HPDE6-E6E7 (cell line): ENCODE measurements around the gene SMIM29.
"Not testable (repeated sequence)": the region's sequence is repeated elsewhere in the genome, so short reads cannot be mapped to it uniquely, and the experiment has no call there.

Experiments
- DNase-seq: peaks from one replicate; pipeline ENCODE4 v3.0.0; 2011; ENCODE audit warnings: missing footprints; ENCODE audit errors: extremely low spot score

SMIM29 gene

DNA sequence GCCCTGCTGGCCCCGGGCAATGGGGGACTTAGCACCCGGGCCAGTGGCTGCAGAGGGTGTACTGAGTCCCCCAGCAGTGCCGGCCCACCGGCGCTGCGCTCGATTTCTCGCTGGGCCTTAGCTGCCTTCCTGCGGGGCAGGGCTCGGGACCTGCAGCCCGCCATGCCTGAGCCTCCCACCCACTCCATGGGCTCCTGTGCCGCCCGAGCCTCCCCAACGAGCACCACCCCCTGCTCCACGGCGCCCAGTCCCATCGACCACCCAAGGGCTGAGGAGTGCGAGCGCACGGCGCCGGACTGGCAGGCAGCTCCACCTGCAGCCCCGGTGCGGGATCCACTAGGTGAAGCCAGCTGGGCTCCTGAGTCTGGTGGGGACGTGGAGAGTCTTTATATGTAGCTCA, 20.3 kb upstream of the SMIM29 start:
- not testable (repeated sequence) for DNase-seq

DNA sequence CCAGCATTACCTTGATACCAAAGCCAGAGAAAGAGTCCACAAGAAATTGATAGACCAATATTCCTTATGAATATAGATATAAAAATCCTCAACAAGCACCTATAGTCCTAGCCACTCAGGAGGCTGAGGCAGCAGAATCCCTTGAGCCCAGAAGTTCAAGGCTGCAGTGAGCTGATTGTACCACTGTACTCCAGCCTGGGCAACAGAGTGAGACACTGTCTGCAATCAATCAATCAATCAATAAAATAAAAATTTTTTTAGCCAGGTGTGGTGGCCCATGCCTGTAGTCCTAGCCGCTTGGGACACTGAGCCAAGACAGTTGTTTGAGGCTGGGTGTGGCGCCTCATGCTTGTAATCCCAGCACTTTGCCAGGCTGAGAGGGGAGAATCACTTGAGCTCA, 18.9 kb upstream of the SMIM29 start:
- no peak for DNase-seq

DNA sequence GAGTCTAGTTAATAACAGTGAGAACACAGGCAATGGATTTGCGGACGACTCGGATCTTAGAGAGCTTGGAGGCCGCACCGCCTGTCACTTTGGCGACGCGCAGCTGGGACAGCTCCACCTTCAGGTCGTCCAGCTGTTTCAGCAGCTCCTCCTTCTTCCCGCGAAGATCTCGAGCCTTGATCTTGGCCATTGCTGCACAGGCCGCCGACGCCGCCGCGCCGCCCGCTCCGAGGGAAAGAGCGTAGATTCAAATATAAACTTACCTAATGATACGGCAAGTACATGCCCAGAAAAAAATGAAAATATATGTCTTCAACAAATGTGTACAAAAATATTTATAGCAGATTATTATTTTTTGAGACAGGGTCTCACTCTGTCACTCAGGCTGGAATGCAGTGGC, 14.7 kb upstream of the SMIM29 start:
- DNase-seq = not testable (repeated sequence)

DNA sequence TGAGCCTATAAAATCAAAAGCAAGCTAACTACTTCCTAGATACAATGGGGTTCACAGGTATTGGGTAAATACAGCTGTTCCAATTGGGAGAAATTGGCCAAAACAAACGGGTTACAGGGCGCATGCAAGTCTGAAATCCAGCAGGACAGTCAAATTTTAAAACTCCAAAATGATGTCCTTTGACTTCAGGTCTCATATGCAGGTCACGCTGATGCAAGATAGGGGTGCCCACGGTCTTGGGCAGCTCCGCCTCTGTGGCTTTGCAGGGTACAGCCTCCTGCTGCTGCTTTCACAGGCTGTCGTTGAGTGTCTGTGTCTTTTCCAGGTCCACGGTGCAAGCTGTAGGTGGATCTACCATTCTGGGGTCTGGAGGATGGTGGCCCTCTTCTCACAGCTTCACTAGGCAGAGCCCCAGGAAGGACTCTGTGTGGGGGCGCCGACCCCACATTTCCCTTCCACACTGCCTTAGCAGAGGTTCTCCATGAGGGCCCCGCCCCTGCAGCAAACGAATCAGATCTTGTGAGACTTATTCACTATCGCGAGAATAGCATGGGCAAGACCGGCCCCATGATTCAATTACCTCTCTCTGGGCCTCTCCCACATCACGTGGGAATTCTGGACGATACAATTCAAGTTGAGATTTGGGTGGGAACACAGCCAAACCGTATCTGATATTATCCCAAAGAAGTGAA, 11.9 kb upstream of the SMIM29 start:
- DNase-seq = no peak

DNA sequence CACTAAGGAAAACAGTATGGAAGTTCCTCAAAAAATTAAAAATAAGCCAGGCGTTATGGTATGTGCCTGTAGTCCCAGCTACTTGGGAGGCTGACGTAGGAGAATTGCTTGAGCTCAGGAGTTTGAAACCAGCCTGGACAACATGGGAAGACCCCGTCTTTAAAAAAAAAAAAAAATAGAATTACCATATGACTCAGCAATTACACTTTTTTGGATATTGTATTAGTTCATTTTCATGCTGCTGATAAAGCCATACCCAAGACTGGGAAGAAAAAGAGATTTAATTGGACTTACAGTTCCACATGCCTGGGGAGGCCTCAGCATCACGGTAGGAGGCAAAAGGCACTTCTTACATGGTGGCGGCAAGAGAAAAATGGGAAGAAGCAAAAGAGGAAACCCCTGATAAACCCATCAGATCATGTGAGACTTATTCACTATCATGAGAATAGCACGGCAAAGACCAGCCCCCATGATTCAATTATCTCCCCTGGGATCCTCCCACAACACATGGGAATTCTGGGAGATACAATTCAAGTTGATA, 10.8 kb upstream of the SMIM29 start:
- DNase-seq = no peak

DNA sequence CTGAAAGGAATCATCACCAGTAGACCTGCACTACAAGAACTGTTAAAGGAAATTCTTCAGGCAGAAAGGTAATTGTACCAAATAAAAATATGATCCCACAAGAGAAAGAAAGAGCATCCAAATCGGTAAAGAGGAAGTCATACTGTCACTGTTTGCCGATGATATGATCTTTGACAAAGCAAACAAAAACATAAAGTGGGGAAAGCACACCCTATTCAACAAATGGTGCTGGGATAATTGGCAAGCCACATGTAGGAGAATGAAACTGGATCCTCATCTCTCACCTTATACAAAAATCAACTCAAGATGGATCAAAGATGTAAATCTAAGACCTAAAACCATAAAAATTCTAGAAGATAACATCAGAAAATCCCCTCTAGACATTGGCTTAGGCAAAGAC, 3.6 kb upstream of the SMIM29 start:
- DNase-seq = not testable (repeated sequence)

DNA sequence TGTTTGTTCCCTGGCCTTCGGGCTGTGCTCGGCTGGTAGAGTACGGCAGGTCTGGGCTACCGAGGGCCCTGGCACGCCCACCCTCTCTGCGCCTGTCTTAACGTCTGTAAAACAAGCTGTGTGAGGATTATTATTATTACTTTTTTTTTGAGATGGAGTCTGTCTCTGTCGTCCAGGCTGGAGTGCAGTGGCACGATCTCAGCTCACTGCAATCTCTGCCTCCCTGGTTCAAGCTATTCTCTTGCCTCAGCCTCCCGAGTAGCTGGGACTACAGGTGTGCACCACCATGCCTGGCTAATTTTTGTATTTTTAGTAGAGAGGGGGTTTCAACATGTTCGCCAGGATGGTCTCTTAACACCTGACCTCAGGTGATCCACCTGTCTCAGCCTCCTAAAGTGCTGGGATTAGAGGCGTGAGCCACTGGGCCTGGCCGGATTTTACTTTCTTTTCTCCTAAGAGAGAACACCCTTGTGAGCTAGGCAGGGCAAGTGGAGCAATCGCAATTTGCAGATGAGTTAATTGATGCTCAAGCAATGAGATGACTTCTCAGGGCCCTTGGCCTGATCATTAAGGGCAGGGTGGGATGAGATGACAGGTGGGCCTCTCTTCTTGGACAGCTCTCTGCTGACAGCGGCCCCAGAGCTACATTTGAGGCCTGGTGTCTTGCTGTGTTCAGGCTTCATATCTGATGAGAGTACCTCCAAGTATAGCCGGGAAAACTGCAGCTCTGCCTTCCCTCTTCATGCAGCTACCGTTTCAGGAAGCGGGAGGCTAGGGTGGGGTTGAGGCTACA, 859 bp upstream of the SMIM29 start:
- no peak for DNase-seq

DNA sequence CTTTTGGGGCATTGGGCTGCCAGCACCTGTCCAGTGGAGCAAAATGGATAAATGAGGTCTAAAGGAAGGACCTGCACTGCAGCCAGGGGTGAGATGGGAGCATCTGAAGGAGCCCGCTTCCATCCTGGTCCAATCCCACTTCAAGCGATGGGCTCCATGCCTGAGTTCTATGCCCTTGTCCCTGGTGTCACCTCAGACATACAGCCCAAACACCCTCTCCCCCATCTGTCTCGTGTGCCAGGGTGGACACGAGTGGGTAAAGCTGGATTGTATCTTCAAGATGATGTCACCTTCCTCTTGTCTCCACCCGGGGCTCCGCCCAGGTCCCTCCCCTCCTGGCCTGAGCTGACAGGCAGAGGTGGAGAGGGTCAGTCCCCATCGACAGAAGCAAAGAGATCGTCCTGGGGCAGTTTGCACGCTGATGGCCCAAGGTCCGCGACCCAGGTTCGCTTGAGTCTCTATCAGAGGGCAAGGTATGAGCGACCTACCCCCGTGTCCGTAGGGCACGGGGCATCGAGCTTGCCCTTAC, 544 bp downstream of the SMIM29 start:
- no peak for DNase-seq

DNA sequence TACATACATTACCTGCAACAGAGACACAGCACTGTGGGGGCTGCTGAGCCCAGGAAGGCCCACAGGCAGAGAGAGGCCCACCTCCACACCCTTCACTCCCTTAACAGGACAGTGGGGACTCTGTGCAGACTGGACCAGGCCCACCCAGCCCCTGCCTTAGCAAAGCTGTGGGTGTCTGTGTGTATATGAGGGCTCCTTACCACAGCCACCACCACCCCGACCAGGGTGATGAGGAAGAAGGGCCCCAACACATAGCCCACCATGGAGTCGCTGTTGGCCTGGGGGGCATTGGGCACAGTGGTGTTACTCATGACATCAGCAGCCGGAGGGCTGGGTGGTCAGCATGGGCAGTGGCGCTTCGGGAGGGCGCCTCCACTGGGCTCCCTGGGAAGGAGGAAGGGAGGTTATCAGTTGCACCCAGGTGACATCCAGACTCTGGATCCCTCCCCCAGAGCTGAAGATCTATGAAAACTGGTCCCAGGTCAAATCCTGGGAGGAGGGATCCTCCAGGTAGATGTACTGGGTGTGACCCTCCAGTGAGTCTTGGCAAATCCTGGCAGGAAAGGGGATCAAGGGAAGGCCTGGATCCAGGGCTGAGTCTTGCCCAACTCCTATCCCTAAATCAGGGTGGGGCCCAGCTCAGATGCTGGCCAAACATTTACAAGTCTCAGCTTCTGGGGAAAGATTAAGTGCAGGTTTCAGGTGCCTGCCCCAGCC, 1.2 kb downstream of the SMIM29 start:
- DNase-seq = no peak

DNA sequence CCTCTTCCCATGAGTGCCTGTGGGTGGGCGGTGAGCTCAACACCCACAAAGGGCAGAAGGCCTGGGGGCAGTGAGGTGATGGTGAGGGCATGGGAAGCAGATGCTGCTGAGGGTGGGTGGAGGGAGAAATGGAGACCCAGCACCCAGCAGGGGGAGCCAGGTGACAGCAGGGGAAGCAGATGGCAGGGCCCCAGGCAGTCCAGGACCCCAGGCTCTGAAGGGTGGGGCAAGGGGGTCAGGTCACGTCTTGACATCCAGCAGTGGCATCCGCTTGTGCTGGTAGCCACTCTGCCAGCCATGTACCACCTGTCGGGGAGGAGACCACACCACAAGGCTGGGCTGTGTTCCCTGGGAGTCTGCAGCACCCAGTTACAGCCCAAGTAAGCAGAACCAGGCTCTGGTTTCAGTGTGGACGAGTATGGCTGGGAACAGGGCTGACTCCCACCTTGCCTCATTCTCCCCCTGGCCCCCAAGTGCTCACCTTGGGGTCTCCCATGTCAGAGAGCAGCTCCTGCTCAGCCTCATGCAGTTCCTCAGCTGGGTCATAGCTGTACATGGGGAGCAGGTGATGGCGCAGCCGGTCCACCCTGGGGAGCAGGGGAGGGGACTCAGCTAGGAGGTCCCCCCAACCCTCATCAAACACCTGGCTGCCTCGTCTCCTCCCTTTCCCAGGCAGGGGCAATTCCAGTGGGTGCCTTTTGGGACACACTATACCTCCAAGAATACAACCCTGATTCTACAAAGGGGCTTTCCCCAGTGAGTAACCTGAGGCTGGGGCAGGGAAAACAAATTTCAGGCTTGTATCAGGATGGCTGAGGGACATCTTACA, 2.0 kb downstream of the SMIM29 start:
- DNase-seq = no peak

DNA sequence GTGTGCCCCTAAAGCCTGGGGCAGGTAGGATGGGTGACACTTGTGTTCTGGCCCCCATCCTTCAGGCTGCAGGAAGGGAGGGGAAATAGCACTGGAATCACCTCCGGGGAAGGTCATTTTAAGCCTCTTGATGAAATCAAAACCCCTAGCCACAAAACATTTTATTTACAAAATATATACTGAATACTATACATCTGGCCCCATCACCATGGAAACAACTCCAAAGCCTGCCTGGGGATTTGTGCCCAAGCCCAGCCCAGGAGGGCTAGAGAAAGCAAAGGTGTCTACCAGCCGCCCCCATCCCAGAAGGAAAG, 2.6 kb downstream of the SMIM29 start:
- no peak for DNase-seq

DNA sequence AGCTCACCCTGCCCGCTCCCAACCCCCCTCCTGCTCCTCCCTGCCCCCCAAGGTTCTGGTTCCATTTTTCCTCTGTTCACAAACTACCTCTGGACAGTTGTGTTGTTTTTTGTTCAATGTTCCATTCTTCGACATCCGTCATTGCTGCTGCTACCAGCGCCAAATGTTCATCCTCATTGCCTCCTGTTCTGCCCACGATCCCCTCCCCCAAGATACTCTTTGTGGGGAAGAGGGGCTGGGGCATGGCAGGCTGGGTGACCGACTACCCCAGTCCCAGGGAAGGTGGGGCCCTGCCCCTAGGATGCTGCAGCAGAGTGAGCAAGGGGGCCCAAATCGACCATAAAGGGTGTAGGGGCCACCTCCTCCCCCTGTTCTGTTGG, 3.1 kb downstream of the SMIM29 start:
- DNase-seq = not testable (repeated sequence)

DNA sequence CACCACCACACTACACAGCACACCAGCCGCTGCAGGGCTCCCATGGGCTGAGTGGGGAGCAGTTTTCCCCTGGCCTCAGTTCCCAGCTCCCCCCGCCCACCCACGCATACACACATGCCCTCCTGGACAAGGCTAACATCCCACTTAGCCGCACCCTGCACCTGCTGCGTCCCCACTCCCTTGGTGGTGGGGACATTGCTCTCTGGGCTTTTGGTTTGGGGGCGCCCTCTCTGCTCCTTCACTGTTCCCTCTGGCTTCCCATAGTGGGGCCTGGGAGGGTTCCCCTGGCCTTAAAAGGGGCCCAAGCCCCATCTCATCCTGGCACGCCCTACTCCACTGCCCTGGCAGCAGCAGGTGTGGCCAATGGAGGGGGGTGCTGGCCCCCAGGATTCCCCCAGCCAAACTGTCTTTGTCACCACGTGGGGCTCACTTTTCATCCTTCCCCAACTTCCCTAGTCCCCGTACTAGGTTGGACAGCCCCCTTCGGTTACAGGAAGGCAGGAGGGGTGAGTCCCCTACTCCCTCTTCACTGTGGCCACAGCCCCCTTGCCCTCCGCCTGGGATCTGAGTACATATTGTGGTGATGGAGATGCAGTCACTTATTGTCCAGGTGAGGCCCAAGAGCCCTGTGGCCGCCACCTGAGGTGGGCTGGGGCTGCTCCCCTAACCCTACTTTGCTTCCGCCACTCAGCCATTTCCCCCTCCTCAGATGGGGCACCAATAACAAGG, 3.6 kb downstream of the SMIM29 start:
- not testable (repeated sequence) for DNase-seq

DNA sequence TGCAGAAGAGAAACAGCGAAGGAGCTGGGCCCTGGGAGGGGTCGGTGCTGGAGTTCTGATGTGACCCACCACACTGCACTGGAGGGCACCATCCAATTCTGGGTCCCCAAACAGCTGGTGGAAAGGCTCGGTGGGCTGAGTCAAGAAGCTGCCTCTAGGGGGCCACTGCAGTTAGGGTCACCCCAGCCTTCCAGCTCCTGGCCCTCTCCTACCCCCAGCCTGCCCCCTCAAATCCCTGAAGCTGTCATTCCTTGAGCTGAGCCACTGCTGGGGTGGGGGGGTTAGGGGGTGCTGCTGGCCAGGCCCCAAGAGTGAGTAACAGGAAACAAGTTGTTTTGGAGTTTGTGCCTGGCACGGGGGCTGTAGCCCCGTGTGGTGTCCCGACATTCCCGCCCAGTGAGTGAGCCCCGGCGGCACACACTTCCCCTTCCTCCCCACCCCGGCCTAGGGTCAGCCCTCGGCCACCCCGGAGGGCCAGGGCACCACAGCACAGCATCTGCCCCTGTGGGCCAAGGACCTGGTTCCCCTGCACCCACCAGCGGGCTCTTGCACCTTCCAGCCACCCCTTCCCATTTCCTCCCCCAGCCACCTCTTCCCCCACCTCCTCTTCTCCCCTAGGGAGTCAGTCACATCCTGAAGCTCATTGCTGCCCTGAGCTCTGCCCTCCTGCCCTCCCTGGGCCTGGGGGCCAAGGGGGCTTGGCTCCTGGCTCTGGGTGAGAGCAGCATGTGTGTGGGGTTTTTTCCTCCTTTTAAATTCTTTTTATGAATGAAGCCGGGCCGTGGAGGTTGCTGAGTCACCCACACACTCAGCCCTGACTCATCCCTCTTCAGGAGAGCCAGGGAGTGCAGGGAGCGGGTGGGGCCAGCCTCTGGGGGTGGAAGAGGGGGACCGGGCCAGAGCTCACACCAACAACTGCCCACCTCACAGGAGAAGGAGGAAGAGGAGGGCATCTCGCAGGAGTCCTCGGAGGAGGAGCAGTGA, 4.6 kb downstream of the SMIM29 start:
- DNase-seq = peak; percentile 93

DNA sequence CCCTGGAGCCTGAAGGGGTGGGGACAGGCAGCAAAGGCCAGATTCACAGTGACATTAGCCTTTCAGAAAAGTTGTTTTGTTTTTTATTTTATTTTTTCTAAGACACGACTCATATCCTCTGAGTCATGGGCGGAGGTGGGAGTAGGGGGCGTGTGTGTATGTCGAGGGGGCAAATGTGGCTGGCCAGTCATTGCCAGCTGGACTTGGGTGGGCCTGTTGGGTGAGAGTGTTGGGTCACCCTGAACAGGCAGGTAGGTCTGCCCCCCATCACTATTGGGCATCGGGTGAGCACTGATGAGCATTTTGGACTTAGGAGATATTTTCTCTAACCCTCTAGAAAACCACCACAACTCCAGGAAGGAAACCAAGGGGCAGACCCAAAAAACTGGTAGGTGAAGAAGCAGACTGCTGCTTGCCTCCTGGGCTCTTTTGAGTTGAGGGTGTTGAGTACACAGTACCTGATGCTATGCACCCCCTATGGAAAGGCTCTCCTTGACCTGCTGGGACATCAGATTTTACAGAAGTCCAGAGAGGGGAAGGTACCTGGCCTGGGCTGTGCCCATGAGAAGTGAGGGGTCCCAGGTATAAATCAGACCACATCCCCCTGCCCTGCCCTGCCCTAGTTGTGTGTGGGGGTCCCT, 5.6 kb downstream of the SMIM29 start:
- no peak for DNase-seq

DNA sequence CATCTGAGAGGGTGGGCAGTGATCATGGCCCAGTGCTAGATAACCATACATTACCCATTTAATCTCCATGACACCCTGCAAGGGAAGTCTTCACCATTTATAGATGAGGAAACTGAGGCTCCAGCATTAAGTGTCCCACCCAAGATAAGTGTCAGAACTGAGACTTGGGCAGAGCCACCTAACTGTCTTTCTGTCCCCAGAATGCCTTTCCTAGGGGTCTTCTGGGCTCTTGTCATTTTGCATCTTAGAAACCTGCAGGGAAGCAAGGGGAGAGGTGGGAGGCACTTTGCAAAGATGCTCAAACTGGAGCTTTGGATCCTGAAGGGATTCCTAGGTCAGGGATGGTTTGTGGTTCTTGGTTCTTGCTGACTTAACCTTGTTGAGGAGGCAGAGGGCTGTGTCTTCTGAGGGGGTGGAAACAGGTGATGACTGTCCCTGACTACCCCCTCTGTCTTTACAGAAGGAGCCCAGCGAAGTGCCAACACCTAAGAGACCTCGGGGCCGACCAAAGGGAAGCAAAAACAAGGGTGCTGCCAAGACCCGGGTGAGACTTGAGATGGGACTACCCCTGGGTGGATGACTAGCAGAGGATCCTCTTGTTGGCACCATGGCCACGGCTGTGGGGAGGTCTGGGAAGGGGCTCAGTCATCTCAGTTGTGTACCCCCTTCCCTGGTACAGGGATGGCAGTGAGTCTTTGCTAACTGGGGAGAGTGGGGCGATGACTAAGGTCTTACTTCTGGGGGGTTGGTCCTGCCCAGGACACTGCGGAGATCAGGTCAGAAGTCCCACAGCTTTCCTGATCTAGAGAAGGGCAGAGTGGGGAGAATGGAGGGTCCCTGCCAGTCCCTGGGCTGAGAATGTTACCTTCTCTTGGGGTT, 6.3 kb downstream of the SMIM29 start:
- DNase-seq = no peak

DNA sequence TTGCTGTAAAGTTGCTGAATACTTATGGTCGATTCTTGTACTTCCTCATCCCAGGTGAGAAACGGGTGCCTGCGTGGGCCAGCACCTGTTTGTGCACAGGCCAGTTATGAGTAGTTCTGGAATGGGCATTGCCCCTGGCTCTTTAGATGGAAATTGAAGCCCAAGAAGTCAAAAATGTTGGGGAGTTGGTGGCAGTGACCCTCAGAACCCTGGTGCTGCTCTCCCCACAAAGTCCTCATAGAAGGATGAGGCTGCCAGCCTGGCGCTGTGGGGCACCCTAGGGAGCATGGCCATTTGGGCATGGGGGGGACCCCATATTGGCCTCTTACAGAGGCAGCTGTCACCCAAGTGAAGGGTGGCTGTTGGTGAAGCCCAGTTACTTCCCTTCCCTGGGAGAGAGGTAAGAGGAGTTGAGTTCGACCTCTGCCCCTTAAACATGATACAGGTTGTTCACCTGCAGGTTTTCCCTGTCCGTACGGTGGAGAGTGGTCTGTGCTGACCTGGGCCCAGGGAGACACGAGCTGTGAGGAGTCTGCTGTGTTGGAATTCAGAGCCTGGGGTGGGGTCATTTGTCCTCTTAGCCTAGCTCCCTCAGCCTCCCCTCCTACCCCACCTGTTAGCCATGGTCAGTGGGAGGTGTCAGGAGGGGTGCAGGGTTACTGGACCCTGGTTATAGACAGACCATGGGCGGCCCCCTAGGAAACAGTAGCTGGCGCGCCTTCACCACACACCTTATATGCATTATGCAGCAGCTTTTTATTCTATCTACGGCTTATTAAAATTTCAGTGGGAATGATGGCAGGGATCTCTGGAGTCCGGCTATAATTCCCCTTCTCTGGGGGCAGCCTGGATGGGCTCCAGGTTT, 7.2 kb downstream of the SMIM29 start:
- no peak for DNase-seq
